A673 (cell line): Measurements from ENCODE around the gene TSPAN11. TPM values are rescaled to one million over a fixed set of nuclear protein-coding genes. Genes with fewer than 3 reads are reported as not detected.

Source experiments
- BruUV-seq: library from RNA; stranded (reverse); fragments of 400-500 nt; replicated peaks from 2 replicates; lab custom pipeline; 2021; lab: Mats Ljungman, UMichigan
- CTCF ChIA-PET: fragments of 300-600 bp; sonication (Branson Sonifier 250); formaldehyde crosslinking; loops from one replicate; lab custom pipeline; 2022; ENCODE audit warnings: antibody characterized with exemption; lab: Charles Lee
- POLR2A ChIA-PET: fragments of 300-600 bp; sonication (Branson Sonifier 250); formaldehyde crosslinking; loops from one replicate; lab custom pipeline; 2022; ENCODE audit warnings: antibody characterized with exemption; ENCODE audit not compliant: low non-redundant PET; lab: Charles Lee
- DNase-seq: peaks from one replicate; pipeline ENCODE4 v3.0.0-alpha.2; 2015; ENCODE audit warnings: low spot score
- H3K27ac ChIP-seq: fragments of 200-600 bp; sonication (generic); 2 replicates; pipeline ENCODE4 v1.5.1; 2016; ENCODE audit warnings: mixed run types, low read depth, mild to moderate bottlenecking, mixed read lengths, antibody characterized with exemption, low read length; ENCODE audit not compliant: poor library complexity, severe bottlenecking
- H3K27me3 ChIP-seq: fragments of 200-600 bp; sonication (generic); replicated peaks from 2 replicates; pipeline ENCODE4 v1.6.1; 2017; ENCODE audit warnings: mixed run types, low read depth, mild to moderate bottlenecking, mixed read lengths, antibody characterized with exemption, low read length; ENCODE audit not compliant: insufficient read depth, poor library complexity
- H3K36me3 ChIP-seq: fragments of 200-600 bp; sonication (generic); 2 replicates; pipeline ENCODE4 v1.6.1; 2016; ENCODE audit warnings: mixed run types, mild to moderate bottlenecking, mixed read lengths, antibody characterized with exemption, low read length; ENCODE audit not compliant: insufficient read depth, poor library complexity, severe bottlenecking
- H3K4me1 ChIP-seq: fragments of 200-600 bp; sonication (generic); 2 replicates; pipeline ENCODE4 v1.6.1; 2017; ENCODE audit warnings: mixed run types, mild to moderate bottlenecking, mixed read lengths, antibody characterized with exemption, low read length; ENCODE audit not compliant: insufficient read depth, poor library complexity, severe bottlenecking
- H3K4me3 ChIP-seq: fragments of 200-600 bp; sonication (generic); 2 replicates; pipeline ENCODE4 v1.5.1; 2016; ENCODE audit warnings: low read depth, mixed run types, mild to moderate bottlenecking, mixed read lengths, low read length; ENCODE audit not compliant: poor library complexity, severe bottlenecking
- H3K9me3 ChIP-seq: fragments of 200-600 bp; sonication (generic); 2 replicates; pipeline ENCODE4 v1.6.1; 2016; ENCODE audit warnings: mixed run types, low read depth, mild to moderate bottlenecking, mixed read lengths, antibody characterized with exemption, low read length; ENCODE audit not compliant: poor library complexity, severe bottlenecking
- EZH2 ChIP-seq: fragments of 200-600 bp; sonication (generic); IDR thresholded peaks from 2 replicates; pipeline ENCODE4 v1.6.1; 2017; ENCODE audit warnings: borderline replicate concordance, low read depth, mild to moderate bottlenecking, mixed read lengths, antibody characterized with exemption, low read length; ENCODE audit not compliant: poor library complexity, severe bottlenecking
- intact Hi-C: fragments of 100-400 bp; cut with micrococcal nuclease; formaldehyde crosslinking; loops from one replicate; pipeline ENCODE4 v1.10.0; 2022; ENCODE audit not compliant: unreplicated experiment
- total RNA-seq: library from RNA; stranded (reverse); gene quantifications from 2 replicates; pipeline ENCODE4 v1.2.3, GENCODE V29; 2021
- TF ChIP-seq, protein P1 (sequence below): fragments of 300-800, 200-600 bp; sonication (generic); conservative IDR thresholded peaks from 2 replicates; pipeline ENCODE4 v1.5.1; 2017; ENCODE audit warnings: low read depth, mild to moderate bottlenecking, antibody characterized with exemption, low read length, moderate library complexity, mixed read lengths

Gene TSPAN11
- total RNA-seq, 1 experiment from 2014 or later: 20.9 TPM

DNA sequence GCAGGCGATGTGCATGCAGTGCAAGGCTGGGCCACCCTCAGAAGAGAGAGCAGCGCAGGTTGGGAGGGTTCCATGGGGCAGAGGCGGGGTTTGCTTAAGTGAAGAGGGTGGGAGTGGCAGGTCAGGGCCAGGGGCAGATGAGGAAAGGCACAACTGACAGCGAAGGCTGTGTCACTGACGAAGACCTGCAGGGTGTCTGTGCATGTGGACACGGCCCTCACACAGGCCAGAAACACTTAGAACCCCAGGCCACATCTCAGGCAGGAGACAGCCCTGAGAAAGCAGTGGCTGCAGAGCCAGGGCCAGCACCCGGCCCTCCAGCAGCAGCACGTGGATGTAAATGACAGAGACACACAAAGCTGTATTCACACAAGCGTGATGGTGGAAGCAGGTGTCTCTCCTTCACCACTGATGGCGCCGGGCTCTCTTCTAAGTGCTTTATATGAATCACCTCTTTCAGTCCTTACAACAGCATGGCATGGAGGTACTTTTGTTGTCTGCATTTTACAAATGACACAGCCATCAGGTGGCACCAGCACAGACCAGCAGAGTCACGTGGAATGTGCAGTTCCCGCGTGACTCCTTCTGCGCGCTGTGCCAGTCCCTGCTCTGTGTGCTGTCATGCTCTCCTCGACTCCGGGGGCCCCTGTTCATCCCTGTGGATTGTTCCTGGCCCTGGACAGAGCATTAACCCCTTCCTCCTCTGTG, 54.6 kb downstream of the TSPAN11 start:
- BruUV-seq: no TSS peak
- Histone ChIP-seq H3K4me3 (no peak overlapping the region), H3K9me3 (no peaks in the 10 kb centered on the region), H3K36me3 (no peaks in the 10 kb centered on the region), H3K4me1 (peaks cover 25% of the 10 kb centered on the region), H3K27me3 (no peaks in the 10 kb centered on the region), H3K27ac (no peak overlapping the region)
- ChIA-PET POLR2A (no interaction called here), CTCF (no interaction called here)
- no peak for DNase-seq
- intact Hi-C loops: no loop called here
- TF ChIP-seq EZH2: no peak
- TF ChIP-seq, protein P1, sequence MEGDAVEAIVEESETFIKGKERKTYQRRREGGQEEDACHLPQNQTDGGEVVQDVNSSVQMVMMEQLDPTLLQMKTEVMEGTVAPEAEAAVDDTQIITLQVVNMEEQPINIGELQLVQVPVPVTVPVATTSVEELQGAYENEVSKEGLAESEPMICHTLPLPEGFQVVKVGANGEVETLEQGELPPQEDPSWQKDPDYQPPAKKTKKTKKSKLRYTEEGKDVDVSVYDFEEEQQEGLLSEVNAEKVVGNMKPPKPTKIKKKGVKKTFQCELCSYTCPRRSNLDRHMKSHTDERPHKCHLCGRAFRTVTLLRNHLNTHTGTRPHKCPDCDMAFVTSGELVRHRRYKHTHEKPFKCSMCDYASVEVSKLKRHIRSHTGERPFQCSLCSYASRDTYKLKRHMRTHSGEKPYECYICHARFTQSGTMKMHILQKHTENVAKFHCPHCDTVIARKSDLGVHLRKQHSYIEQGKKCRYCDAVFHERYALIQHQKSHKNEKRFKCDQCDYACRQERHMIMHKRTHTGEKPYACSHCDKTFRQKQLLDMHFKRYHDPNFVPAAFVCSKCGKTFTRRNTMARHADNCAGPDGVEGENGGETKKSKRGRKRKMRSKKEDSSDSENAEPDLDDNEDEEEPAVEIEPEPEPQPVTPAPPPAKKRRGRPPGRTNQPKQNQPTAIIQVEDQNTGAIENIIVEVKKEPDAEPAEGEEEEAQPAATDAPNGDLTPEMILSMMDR: no peak

DNA sequence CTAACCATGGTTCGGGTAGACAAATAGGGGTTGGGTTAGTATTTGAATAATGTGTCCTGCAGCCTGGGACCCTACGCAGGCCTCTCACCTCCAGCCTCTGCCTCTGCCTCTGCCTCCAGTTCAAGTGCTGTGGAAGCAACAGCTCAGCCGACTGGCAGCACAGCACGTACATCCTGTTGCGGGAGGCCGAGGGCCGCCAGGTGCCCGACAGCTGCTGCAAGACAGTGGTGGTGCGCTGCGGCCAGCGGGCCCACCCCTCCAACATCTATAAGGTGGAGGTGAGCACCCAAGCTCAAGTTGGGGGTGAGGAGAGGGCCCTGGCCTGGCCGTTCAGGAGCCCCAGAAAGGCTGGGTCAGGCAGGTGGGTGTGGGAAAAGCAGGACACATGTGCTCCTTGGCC, 55.9 kb downstream of the TSPAN11 start:
- Histone ChIP-seq H3K27me3 (no peaks in the 10 kb centered on the region), H3K9me3 (no peaks in the 10 kb centered on the region), H3K4me3 (no peak overlapping the region), H3K4me1 (peaks cover 16% of the 10 kb centered on the region), H3K27ac (no peak overlapping the region), H3K36me3 (no peaks in the 10 kb centered on the region)
- BruUV-seq: no TSS peak
- DNase-seq: no peak
- intact Hi-C loops: no loop called here
- POLR2A ChIA-PET: no interaction called here
- TF ChIP-seq, protein P1: no peak
- no peak for TF ChIP-seq EZH2
- CTCF ChIA-PET: no interaction called here

DNA sequence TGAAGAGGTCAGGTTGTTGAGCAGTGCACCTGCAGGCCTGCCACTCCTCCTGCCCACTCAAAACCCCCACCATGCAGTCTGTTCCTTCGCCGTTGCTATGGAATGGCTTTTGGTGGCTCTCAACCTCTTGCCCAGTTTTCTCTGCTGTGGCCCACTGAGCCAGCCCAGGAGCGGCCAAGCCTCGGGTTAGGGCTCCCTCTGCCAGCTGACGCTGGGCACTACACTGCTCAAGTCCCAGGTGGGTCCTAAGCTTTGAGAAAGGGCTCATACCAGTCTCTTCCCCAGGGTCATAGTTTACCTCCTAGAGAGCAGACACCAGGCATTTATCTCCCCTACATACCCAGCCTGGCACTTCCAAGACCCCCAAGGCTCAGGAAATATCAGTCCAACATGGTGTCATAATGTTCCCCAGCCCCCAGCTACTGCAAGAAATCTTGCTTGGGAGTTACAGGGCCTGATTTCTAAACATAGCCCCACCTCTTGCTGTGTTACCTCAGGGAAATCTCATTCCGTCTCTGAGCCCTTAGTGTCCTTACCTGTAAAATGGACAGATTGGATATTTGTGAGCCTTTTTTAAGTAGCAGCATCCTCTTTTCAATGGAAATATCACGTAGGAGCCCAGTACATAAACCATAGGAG, 59.4 kb downstream of the TSPAN11 start:
- intact Hi-C loops: loop anchor here (1.0 kb wide), 2 partner anchors 104 to 135 kb away; no protein-coding TSS in a partner anchor
- Histone ChIP-seq H3K27me3 (no peaks in the 10 kb centered on the region), H3K36me3 (no peaks in the 10 kb centered on the region), H3K27ac (no peak overlapping the region), H3K9me3 (no peaks in the 10 kb centered on the region), H3K4me3 (no peak overlapping the region), H3K4me1 (no peaks in the 10 kb centered on the region)
- POLR2A ChIA-PET: interaction anchor here (0.6 kb wide), 1 partner anchor 22 kb away, joined by 8 read pairs; no protein-coding TSS in a partner anchor
- CTCF ChIA-PET: interaction anchor here (0.5 to 3.7 kb wide), 8 partner anchors 34 to 491 kb away, joined by 3 to 25 read pairs (median 4); no protein-coding TSS in a partner anchor
- BruUV-seq: no TSS peak
- no peak for TF ChIP-seq EZH2
- TF ChIP-seq, protein P1: peak; percentile 85
- DNase-seq: peak; percentile 73
